GM21360 (cell line): ENCODE data around the gene HCRT.
"Not testable (repeated sequence)": the region's sequence is repeated elsewhere in the genome, so short reads cannot be mapped to it uniquely, and the experiment has no call there.

Experiments used
- ATAC-seq: cut with Tn5 transposase; IDR thresholded peaks from one replicate; pipeline ENCODE4 v1.9.1; 2021; ENCODE audit warnings: mild to moderate bottlenecking, moderate library complexity; ENCODE audit not compliant: unreplicated experiment

Gene HCRT

DNA sequence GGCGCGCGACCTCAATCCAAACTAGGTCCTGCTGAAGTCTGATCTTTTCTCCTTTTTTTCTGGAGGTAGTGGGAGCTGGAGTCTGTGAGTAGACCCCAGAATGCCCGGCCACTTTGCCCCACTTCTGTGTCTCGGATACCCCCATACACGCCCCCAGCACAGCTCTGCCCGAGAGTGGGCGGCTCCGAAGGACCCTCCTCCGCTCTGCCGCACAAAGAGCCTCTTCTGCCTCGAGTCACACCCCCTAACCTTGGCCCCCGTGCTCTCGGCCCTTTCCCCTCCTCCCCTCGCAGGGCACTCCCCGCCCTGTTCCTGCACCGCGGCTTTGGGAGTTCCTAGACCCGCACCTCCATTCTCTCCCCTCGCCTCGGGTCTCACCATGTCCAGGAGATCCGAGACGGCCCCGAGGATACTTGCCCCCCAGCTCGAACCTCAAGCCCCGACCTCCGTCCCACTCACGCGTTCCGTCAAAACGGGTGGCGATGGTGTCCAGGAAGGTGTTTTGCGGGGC is 4.8 kb downstream of the HCRT start:
- no peak for ATAC-seq

DNA sequence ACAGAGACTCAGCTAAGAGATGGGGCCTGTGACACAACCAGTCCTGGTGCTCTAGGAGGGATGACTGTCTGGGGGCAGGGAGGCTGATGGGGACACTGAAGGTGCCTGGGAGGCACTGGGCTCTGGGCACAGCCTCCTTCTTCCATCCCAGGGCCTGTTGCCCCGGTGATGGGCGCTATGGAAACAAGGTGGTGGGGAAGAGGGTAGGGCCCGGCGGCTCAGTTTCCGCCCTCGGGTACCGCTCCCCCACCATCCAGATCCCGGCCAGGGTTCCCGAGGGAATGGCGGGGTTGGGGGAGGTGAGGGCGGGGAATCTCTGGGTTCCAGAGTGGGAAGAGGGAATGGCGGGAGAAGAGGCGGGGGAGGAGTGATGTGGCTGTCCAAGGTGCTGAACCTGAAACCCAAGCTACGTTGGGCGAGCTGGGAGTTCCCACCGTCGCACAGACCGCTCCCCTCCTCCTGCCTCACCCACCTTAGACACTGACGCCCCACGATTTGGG is 5.3 kb downstream of the HCRT start:
- ATAC-seq: no peak

DNA sequence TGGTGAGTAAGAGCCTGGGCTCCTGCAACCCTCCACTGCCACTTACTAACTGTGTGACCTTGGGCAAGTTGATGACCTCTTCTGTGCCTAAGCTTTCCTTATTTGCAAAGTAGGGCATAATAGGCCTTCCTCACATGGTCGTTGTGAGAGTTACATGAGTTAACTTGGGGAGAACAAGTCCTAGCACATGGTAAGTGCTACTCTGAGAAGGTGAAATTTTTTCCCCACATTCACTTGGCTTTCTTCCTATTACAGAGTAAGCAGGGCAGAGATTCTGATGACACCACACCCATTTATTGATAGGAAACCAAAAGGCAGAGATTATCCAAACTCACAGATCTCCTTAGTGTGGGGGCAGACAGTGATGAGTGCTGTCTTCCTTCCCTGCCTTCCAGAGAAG is 5.9 kb downstream of the HCRT start:
- ATAC-seq: no peak

DNA sequence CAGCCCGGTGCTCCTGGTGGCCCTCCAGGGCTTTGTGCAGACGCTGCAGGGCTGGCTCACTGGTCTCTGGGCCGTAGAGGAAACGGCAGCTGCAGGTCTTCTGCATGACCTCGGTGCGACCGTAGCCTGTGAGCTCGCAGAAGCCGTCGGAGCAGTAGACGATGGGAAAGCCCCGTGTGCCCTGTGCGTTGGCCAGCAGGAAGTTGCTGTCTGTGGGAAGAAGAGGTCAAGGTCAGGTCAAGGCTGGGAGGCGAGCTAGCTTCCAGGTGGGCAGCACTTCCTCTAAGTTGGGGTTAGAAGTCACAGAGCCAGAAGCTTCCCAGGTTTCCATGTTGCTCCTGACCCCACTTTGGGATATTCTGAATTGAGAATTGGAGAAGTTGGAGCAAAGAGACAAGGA is 6.4 kb downstream of the HCRT start:
- ATAC-seq: no peak

DNA sequence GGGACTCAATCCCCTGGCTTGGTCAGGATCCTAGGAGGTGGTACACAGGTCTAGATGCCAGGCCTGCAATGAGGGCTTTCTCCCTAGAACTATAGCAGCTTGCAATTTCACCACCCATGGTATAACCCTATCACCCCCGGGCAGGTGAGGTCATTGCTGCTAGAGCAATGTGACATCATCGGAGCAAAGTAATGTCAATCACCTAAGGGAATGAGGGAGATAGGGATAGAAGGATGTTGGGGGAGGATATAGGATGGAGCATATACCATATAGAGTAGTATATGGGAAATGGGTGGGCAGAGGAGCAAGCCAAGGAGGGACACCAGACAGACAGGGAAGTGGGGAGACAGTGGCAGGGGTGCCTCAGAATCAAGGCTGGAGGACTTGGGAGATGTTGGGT is 7.6 kb downstream of the HCRT start:
- ATAC-seq: no peak

DNA sequence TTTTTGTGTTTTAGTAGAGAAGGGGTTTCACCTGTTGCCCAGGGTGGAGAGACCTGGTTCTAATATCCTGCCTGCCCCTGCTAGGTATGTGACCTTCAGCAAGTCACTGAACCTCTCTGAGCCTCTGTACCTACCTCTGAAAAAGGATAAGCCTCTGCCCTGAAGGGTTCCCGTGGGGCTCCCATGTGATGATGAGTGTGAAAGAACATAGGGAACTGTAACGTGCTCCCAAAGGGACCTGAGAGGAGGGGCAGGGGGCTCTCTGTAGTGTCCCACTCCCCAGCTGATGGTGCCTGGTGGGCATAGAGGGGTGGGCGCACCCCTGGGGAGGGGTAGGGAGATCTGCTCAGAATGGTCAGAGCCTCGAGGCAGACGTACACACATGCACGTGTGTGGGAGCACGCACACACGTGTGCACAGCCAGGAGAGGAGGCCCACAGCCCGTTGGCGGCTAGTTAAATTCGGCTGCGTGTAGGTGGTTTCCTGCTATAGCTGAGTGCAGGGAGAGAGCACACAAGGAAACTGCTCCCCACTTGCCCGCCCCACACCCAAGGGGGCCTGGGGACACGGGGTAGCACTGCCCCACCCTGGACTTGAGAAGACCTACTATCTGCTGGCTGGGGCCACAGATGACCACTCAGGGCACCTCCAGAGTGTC is 11.0 kb downstream of the HCRT start:
- ATAC-seq: no peak

DNA sequence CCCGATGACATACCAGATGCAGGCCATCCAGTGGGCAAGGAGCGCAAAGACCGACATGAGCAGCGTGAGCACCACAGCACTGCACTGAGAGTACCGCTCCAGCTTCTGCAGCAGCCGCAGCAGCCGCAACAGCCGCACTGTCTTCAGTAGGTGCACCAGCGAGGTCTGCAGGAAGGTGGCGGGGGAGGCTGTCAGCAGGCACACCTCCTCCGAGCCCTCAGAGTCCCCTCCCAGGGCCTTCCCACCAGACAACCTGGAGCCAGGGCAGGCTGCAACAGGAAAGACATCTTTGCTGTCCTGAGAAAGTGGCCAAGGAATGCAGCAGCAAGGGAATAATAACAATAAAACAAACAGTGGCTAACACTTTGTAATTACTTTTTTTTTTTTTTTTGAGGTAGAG is 13.4 kb downstream of the HCRT start:
- no peak for ATAC-seq

DNA sequence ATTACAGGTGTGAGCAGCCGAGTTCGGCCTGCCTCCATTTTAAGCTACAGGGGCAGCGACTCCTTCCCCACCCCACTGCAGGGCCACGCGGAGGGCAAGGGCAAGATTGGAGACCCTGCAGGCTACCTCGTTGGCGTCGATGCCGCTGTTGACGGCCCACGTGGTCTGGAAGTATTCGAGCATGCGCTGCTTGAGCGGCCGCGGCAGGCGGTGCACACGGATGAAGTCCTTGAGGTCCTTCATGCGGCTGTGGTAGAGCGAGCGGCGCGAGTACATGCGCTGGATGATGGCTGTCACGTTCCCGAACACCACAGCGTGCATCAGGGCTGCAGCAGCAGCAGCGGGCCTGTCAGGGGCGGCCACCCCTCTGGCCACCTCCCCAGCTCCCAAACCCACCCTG is 15.9 kb downstream of the HCRT start:
- no peak for ATAC-seq

DNA sequence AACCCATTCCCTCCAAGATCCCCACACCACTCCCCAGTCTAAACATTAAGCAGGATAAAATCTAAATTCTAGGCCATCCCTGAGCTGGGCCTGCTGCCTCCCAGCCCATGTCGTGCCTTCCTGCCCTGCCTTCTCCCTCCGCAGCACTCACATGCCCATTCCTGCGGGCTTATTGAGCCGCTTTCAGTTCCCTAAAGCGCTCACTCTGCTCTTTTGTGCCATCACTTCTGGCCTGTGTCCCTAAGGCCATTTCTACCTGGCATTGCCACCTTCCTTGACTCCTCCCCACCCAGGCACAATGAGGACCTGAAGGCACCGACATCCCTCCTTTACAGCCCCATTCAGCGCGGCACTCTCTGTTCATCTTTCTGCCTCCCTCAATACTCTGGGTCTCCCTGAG is 17.4 kb downstream of the HCRT start:
- no peak for ATAC-seq

DNA sequence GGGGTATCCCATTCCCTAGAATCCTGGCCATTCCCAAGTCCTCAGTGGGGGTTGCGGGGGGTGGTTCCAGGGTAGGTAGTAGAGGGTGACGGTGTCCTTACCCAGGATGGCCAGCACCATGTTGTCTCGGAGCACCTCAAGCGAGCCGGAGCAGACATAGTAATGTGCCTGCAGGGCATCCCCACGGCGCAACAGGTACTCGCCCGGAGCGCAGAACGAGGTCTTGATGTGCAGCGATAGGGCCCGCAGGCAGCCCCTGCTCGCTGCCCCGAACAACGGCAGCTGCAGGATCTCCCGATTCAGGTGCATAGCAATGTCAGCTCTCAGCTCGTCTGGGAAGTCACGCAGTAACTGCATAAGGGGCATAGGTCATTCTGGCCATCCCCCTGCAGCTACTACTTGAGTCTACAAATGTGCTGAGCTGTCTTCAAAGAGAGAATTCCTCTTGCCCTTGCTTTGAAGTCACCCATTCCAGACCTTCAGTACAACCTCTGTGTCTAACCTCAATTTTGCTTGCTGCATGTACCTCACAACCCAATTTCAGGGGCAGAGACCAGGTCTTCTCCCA is 19.0 kb downstream of the HCRT start:
- no peak for ATAC-seq

DNA sequence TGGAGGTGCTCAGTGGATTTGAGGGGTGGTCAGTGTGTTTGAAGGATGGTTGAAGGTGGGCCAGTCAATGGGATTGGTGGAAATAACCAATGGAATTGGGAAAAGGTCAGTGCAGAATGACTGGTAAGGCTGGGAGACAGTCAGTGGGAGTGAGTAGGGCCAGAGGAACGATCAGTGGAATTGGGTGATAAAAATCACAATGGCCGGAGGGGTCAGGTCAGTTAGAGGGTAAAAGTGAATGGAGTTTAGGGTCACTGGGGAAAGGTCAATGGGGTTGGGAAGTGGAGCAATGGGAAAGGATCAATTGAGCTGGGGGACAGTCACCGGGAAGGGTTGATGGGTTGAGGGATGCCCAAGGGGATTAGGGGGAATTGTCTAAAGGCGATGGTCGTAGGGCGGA is 19.5 kb downstream of the HCRT start:
- no peak for ATAC-seq

DNA sequence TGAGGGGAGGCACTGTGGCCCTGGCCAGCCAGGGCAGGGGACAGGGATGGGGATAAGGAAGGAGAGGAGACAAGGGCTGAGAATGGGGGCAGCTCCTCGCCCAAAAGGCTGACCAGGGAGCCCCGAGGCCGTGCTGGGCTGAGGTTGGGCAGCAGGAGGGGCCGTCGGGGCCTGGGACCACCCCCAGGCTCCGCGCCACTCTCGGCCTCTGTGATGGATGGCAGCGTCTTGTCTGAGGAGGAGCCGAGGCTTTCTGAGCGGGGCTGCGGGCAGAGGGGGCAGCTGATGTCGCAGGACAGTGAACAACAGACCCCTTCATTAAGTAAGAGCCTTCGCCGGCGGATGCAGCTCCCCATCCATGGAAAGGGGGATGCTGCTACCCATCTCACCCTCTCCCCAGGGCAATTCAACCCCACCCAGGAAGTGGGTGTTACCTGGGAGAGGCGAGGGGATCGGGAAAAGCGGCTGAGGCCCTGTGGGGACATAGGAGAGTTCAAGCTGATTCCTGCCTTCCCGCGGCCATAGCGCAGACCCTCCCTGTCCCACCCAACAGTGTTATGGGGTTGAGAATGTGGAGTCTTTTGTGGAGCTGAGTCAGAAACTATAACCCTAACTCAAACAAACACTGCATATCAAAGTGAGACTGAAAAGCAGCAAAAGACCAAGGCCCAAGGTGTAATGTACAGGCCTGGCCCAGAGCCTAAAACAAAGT is 21.4 kb downstream of the HCRT start:
- no peak for ATAC-seq

DNA sequence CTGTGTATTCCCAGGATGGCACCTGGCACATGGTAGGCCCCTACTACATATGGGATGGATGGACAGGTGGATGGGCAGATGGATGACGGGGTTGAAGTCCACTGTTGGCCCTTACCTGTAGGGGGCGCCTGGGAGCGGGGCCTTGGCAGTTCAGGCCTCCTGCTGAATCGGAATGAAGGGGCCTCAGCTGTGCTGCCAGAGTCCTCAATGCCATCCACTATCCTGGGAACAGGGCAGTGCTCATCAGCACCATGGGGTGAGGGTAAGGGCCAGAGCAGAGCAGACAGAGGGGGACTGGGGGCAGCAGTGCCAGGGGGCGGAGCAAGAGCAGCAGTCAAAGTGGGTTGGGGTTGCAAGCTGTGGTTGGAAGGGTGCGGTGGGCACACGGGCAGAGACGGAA is 22.1 kb downstream of the HCRT start:
- ATAC-seq: no peak

DNA sequence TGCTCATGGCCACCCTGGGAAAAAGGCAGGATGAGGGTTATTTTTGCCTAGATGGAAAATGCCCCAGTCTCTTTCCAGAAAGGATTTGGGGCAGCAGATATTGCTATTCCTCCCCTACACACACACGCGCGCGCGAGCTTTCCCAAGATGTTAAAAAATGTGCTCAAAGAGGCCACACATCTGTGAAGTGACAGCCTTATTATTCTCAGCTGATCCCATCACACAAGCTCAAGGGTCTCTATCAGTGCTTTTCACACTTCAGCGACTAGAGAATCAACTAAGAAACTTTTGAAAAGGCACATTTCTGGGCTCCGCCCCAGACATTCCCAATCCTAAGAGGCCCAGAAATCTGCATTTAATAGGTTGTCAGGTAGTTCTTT is 24.7 kb downstream of the HCRT start:
- no peak for ATAC-seq

DNA sequence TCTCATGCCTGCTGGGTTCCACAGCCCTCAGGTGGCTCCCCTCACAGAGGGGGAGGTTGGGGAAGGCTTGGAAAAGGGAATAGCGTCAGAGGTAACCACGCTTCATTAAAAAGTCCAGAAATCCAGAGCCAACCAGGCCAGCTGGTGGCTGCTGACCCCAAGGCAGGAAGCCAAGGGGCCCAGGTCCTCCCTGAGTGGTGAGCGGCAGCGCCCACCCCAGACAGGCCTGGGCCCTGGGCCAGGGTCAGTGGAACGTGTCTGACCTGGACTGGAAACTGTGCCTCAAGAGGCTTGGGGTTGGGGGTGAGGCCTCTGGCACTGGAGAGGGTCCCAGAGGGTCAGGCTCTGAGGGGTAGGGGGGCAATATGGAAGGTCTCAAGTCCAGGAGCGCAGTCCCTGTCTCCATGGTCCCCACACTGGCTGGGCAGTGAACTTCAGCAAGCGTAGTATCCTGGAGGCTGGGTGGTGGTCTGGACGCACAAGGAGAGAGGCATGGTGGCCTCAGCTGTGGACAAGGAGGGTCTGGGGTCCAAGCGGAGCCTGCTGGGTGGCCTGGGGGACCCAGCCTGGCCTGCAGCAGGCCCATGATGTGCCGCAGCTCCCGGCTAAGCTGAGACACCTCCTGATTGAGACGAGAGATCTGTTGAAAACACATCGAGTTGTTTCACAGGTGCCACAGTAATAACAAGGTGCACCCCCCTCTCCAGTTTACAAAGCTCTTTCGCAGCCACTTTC is 25.3 kb downstream of the HCRT start:
- ATAC-seq: no peak

DNA sequence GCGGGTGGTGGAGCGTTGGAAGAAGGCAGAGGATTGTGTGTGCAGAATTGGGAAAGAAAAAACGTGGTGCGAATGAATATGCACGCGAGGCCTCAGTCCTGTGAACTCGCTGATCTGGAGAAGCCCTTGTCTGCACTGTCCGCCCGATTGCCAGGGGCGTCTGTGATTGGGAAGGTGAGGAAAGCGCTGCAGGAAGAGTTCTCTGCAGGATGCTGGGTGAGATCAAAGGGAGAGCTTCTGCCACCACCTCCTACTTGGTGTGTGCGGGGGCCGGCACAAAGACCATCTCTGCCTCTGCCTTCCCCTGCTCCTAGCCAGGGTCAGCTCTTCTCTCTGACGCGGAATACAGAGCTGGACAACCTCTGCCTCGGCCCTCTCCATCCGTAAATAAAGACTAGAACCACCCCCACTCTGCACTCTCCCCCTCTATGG is 29.6 kb downstream of the HCRT start:
- no peak for ATAC-seq

DNA sequence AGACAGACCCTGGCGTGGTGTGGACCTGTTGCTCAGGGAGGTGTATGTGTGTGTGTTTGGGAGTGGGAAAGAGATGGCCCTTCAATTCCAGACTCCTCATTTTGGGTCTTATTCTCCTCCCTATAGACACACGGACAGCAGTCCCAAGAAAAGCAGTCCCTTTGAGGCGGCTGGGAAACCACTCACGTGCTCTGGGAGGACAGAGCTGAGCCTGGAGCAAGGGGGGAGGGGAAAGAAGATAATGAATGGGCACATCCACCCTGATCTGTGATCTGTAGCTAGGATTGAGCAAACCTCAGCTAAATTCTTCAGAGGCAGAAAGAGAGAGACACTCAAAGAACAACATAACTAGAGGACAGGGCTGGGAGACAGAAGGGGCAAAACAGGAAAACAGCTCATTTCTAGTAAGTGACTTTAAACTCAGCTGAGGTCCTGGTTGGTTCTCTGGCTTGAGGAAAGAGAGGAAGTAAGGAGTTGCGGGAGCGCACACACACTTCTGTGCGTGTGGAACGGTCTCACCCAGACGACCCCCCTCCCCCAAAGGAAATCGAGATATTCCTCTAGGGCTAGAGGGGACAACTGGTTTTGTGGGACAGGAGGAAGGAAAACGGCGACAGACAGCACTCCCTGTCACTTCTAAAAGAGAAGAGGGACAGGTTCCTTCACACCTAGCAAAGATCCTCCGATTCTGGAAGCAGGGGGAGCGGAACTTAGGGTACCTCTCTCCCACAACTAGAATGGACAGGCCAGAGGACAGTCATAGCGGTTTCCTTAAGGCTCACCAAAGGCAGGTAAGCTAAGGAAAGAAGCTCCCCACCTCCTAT is 31.1 kb downstream of the HCRT start:
- no peak for ATAC-seq

DNA sequence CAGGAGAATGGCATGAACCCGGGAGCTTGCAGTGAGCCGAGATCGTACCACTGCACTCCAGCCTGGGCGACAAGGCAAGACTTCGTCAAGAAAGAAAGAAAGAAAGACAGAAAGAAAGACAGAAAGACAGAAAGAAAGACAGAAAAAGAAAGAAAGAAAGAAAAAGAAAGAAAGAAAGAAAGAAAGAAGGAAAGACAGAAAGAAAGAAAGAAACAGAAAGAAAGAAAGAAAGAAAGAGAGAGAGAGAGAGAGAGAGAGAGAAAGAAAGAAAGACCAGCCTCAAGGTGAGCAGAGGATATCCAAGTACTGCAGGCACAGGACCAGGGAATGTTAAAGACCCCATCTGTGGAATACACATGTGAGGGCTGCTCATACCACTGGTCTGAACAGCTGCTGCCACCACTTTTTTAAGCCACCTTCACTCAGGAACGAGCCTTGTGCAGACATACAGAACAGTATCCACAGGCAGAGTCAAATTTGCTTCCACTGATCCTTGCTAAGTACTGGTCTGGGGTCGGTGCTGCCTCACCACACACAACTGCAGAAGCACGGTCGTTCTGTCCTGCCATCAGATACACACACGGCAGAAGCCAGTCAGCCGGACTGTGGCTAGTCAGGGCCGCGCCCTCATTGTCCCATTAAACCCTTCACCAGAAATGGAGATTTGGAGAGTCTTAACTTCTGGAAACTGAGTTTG is 38.2 kb downstream of the HCRT start:
- no peak for ATAC-seq

DNA sequence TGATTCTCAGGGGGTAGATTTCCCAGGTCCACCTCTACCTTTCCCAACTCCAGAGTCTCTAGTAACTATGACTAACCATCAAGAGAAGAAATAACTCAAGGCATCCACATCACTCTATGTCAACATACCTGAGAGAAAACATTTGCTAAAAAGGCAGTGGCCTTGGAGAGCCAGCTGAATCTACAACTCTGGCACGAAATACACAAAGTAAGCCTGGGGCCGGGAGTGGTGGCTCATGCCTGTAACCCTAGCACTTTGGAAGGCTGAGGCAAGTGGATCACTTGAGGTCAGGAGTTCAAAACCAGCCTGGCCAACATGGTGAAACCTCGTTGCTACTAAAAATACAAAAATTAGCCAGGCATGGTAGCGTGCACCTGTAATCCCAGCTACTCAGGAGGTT is 42.1 kb downstream of the HCRT start:
- ATAC-seq: not testable (repeated sequence)

DNA sequence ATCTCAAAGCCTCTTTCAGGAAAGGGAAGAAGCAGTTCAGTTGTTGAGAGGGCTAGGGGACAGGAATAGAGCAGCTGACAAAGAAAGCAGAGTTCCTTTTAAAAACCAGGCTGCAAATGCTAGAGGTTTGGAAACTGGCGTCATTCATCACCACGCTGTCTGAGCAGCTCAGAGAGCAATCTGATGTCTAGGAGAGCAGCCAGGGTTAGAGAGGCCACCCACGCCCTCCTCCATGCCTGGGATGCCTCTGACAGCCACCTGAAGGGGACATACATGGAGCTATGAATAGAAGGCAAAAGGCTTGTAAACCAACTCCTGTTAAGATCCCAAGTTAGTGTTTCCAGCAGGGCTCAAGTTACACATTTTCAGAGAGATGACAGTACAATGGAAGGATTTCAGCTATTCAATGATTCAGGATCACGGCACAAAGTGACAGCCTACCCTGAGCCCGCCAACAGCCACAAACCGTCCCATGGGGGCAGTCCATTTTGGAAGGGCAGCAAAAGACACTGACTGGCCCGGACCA is 42.8 kb downstream of the HCRT start:
- no peak for ATAC-seq
